ENCODE measurements around the gene TRIM41.

DNA sequence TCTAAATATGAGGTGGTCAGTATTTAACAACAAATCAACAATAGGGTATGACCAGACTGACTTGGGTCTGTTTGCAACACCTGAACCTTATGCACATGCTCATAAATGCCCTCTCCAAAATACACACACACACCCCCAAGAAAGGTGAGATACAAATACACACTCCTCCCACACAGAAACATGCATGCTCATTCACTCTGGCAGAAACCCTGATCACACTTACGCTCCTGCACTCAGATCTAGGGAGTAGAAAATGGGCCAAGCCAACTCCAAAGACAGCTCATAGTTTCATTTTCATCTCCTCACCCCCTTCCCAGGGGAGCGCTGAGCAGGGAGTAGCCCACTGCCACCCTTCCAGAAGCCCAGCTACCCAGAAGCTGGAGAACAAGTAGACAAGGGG lies 29.4 kb upstream of the TRIM41 start:
- TF ChIP-seq, protein P1, sequence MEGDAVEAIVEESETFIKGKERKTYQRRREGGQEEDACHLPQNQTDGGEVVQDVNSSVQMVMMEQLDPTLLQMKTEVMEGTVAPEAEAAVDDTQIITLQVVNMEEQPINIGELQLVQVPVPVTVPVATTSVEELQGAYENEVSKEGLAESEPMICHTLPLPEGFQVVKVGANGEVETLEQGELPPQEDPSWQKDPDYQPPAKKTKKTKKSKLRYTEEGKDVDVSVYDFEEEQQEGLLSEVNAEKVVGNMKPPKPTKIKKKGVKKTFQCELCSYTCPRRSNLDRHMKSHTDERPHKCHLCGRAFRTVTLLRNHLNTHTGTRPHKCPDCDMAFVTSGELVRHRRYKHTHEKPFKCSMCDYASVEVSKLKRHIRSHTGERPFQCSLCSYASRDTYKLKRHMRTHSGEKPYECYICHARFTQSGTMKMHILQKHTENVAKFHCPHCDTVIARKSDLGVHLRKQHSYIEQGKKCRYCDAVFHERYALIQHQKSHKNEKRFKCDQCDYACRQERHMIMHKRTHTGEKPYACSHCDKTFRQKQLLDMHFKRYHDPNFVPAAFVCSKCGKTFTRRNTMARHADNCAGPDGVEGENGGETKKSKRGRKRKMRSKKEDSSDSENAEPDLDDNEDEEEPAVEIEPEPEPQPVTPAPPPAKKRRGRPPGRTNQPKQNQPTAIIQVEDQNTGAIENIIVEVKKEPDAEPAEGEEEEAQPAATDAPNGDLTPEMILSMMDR (IDR thresholded peaks at IDR 0.05): no peak
- TF ChIP-seq POLR2A (IDR thresholded peaks at IDR 0.05): no peak

Data from body of pancreas (tissue), 4 donors.